ENCODE data around the gene ARHGEF12. TPM values are rescaled to one million over a fixed set of nuclear protein-coding genes. Genes with fewer than 3 reads are reported as not detected.
A peak's percentile ranks its signal among the peaks of the same experiment; 100 is the strongest.

Gene ARHGEF12
- total RNA-seq, 1 donor from 2014 or later: 92.5 TPM

GRCh38 chr11:120518356-120518755, 182.1 kb downstream of the ARHGEF12 start:
- ATAC-seq (no peak), DNase-seq (no peak)
- intact Hi-C loops (cut with micrococcal nuclease): loop anchor here (10.0 kb wide), 1 partner anchor 426 kb away; no protein-coding TSS in a partner anchor

GRCh38 chr11:120519474-120519873, 183.3 kb downstream of the ARHGEF12 start:
- intact Hi-C loops (cut with micrococcal nuclease): loop anchor here (10.0 kb wide), 1 partner anchor 425 kb away; no protein-coding TSS in a partner anchor
- DNase-seq (no peak), ATAC-seq (no peak)

DNA sequence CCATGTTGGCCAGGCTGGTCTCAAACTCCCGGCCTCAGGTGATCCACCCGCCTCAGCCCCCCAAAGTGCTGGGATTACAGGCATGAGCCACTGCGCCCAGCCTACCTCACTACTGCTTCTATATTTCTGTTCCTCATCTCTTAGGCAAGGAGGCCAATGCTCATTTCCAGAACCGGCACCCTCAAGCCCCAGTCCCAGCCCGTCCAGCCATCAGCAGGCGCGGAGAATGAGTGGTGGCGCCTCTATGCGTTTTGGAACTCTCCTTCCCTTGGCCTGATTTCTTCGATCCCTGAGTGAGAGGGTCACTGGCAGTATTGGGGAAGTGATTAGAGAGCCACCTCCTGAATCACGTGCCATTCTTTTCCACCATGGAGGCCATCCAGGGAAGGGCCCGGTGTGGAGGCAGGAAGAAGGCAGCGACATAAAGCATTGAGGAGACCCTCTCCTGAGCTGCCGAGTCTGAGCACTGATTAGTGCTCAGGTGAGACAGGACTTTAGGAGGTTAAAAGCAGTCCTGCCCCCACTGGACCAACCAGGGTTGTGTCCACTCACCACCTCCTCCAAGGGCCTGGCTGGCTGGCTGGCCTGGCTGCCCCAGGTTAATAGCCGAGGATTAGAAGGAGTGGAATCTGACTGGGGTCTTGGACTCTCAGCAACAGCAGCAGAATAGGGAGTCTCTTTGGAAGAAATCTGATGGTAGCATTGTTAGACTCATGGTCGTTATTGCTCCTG, 184.0 kb downstream of the ARHGEF12 start:
- ATAC-seq: no peak
- intact Hi-C loops (cut with micrococcal nuclease): no loop called here
- no peak for DNase-seq

GRCh38 chr11:120521176-120521575, 185.0 kb downstream of the ARHGEF12 start:
- DNase-seq: no peak
- ATAC-seq: no peak
- intact Hi-C loops (cut with micrococcal nuclease): no loop called here

DNA sequence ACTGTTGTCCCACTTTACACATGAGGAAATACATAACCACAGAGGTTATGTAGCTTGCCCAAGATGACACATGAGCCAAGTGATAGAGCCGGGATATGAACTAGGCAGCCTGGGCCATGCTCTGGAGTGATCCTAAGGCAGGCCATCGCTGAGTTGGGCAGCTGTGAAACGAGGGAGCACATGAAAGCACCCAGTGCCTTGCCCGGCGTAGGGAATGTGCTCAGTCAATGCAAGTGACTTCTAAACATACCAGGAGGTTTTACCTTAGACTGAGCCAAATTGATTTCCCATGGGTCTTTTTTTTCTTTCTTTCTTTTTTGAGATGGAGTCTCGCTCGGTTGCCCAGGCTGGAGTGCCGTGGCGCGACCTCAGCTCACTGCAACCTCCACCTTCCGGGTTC, 185.8 kb downstream of the ARHGEF12 start:
- DNase-seq: no peak
- intact Hi-C loops (cut with micrococcal nuclease): no loop called here
- no peak for ATAC-seq

GRCh38 chr11:120522736-120523135, 186.5 kb downstream of the ARHGEF12 start:
- no peak for ATAC-seq
- no peak for DNase-seq
- intact Hi-C loops (cut with micrococcal nuclease): no loop called here

DNA sequence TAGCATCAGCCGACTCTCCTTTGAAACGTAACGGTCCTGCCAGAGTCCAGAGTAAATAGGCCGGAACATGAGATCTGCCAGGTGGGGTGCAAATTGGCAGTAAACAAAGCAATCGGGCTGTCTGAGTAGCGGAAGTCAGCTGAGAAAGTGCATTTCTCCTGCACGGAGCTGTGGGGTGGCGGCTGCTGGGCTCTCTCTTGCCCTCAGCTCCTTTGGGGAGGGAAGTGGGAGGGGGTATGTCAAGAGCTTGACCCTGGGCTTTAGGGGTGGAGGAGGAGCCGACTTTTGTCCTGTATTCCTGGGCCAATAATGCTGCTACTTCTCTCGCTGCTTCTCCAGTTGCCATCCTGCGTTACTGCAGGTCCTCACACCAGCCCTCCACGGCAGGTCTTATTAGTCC, 187.0 kb downstream of the ARHGEF12 start:
- no peak for DNase-seq
- intact Hi-C loops (cut with micrococcal nuclease): no loop called here
- ATAC-seq: no peak

GRCh38 chr11:120524536-120525085, 188.4 kb downstream of the ARHGEF12 start:
- ATAC-seq: no peak
- DNase-seq: no peak
- intact Hi-C loops (cut with micrococcal nuclease): no loop called here

DNA sequence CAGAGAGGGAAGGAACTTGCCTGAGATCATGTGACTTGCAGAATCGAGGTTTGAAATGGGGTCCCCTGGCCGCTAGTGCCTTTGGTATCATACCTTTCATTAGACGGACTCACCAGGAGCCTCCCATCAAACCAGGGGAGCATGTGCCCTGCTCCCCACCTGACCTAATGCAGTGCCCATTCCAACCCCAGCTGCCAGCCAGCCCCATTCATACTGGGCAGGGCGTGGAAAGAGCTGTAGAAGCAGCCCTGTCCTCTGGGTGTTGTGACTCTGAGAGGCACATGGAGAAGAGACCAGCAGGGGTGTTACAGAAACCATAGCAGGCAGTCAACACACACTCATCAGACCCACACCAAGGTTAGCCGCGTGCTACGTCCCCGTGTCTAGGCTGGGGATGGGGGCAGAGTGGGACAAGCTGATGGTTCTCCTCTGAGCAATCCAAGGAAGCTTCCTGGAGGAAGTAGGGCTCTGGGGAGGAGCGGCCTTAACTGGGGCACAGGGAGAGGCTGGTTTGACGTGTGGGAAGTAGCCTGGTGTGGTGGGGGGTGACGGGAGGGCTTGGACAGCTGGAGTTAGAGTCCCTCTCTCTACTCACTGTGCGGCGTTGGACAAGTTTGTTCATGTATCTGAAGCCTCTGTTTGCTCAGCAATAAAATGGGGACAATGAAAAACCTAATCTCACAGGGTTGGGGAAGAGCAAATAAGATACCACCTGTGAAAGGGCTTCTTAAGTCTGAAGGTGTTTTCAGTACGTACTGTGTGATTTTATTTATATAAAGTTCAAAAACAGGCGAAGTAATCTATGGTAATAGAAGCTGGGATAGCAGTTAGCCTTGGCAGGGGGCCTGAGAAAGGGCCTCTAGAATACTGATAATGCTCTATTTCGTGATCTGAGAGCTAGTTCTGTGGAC, 189.3 kb downstream of the ARHGEF12 start:
- intact Hi-C loops (cut with micrococcal nuclease): no loop called here
- DNase-seq (no peak), ATAC-seq (no peak)

- DNase-seq (no peak), ATAC-seq (no peak)
- intact Hi-C loops (cut with micrococcal nuclease): no loop called here
Measured at GRCh38 chr11:120526241-120526640, 190.0 kb downstream of the ARHGEF12 start.

DNA sequence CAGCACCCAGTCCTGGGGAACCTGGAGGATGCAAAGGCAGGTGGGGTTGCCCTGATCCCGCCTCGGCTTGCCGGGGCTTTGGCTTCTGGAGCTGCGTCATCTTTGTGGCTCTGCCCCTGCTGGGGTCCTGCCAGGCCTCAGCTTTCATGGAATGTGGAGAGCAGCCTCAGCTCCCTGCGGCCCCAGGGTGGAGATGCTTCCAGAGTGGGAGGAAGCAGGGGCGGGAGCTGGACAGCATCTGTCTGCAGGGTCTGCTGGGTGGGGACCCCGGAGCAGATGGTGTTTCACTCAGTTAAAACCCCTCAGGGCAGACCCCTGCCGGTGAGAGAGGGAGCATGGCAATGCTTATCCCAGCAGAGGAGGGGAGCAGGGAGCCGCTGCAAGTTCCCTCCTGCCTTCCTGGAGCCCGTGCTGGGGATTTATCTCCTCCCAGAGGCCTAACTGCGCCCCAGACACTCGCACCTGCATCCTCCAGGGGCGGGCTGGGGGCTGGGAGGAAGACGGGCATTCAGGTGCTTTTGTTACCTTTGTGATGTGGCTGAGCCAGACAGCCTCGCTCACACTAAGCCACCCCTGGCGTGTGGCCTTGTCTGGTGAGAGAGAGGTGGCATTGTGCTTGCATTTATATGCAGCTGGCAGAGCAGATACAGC, 191.0 kb downstream of the ARHGEF12 start:
- ATAC-seq (peak; percentile 66), DNase-seq (peak; percentile 70)
- intact Hi-C loops (cut with micrococcal nuclease): no loop called here

GRCh38 chr11:120528749-120529148, 192.5 kb downstream of the ARHGEF12 start:
- DNase-seq (peak; percentile 2), ATAC-seq (no peak)
- intact Hi-C loops (cut with micrococcal nuclease): no loop called here

- DNase-seq: peak; percentile 1
- intact Hi-C loops (cut with micrococcal nuclease): no loop called here
- no peak for ATAC-seq
Measured at GRCh38 chr11:120529214-120529613, 193.0 kb downstream of the ARHGEF12 start.

DNA sequence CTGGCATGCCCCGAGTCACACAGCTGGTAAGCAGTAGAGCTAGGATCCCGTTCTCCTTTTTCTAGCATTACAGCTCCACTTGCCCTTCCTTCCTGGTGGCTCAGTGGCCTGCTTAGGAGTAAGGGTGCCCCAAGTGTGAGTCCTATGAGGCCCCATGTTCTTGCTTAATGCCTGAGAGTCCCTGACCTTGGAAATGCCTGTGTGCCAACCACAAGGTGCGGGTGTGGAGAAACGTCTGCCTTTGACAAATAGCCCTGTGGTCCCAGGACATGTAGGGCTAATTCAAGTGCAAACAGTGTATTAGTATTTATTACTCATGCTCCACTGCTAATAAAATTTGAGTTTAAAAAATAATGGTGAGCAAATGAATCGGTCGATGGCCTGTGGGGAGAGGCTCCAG, 193.7 kb downstream of the ARHGEF12 start:
- ATAC-seq: no peak
- intact Hi-C loops (cut with micrococcal nuclease): no loop called here
- no peak for DNase-seq

DNA sequence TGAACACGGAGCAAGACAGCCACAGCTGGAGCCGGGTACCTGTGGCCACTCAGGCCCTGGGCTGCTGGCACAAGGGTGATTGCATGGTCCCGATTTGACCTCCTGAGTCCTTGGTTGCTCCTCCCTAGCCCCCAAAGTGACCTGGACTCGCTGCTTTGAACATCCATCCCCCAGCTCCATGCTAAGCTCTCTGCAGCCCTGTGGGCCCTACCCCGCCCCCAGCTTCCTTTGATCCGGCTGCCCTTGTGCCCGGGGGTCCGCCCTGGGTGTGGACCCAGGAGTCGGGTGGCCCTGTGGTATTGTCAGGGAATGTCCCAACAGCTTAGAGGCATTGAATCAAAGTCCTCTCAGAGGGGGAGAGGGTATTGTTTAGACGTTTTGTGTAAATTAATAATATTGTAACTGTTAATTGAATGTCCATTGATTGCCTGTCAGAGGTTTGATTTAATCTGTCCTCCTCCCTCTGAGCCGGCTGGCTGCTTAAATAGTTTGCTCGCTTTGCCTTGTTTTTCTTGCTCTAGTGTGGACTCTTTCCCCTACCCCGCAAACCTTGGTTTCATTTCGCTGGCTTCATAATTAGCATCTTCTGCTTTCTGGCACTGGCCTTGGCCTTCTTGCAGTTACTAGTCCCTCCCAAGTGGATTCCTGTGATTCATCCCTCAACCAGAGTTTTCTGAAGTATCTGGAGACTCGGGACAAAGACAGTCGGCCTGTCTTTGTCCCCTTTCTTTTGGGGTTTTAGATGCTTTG, 196.0 kb downstream of the ARHGEF12 start:
- peak; percentile 7 for DNase-seq
- ATAC-seq: peak; percentile 13
- intact Hi-C loops (cut with micrococcal nuclease): no loop called here

DNA sequence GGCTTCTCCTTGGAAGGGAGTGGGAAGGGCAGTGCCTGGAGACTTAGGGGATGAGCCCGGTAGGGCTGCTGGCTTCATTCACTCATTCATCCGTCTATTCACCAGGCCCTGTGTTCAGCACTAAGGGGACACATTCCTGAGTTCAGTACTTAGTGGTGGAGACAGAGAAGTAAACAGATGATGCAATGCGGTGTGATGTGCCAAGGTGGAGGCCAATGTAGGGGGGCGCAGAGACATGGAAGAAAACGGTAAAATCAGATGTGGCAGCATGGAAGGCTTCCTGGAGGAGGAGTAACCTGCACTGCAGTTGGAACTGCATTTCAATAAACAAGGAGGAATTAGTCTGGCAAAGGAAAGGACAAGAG, 196.6 kb downstream of the ARHGEF12 start:
- no peak for DNase-seq
- ATAC-seq: peak; percentile 65
- intact Hi-C loops (cut with micrococcal nuclease): no loop called here

DNA sequence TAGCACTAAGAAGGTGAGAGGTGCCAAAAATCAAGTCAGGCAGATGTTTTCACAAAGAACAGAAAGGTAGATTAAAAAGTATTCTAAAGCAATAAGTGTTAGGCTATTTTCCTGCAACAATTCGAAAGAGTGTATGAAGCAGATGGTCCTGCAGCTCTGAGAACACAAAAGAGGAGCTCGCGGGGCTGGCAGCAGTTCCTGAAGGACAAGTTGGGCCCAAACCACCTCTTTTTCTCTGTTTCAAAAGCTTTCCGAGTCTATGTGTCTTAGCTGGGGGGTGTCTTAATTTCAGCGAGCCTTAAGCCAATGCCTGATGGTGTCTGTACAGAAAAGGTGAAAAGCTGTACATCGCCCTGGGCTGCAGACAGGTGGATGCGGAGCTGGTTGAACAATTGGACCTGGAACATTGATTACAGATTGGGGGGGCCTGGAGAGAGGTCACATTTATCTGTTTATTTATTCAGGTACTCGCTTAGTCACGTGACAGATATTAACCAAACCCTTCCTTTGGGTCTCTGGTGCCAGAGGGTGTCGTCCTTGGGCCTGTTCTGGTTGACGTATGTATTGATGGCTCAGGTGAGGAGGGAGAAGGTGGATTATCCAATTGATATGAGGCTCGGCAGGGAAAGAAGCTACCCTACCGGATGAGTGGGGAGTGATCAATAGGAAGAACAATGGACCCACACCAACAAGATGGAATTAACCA, 200.0 kb downstream of the ARHGEF12 start:
- DNase-seq: no peak
- ATAC-seq: no peak
- intact Hi-C loops (cut with micrococcal nuclease): no loop called here

DNA sequence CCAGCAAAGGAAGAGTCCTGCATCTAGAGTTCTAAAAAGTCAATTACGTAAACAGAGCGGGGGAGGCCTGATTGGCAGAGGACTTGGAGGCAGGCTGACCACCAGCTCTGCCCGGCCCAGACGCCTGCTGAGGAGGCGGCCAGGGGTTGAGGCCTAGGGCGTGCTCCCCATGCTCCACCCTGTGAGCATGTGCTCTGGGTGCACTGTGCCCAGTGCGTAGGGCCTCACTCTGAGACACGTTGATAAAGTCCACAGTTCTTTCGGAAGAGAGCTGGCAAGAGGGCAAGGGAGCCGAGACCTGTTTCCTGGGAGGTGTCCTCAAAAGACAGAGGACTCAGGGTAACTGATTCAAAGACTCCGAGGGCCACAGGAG, 200.6 kb downstream of the ARHGEF12 start:
- DNase-seq (no peak), ATAC-seq (no peak)
- intact Hi-C loops (cut with micrococcal nuclease): no loop called here

All from left ventricle myocardium superior (tissue), 1 donor.